SH-SY5Y (cell line): Measurements from ENCODE around the gene PAXX.

Experiments
- GATA2 ChIP-seq: IDR thresholded peaks from 2 replicates; pipeline ENCODE4 v1.6.1; 2011; ENCODE audit warnings: mild to moderate bottlenecking, low read depth, low read length
- GATA3 ChIP-seq: IDR thresholded peaks from 2 replicates; pipeline ENCODE4 v1.6.1; 2011; ENCODE audit warnings: low read depth, mild to moderate bottlenecking, low read length, moderate library complexity

Gene PAXX

GRCh38 chr9:136979769-136980587 lies 12.2 kb upstream of the PAXX start:
- TF ChIP-seq GATA2 (no peak), GATA3 (no peak)

DNA sequence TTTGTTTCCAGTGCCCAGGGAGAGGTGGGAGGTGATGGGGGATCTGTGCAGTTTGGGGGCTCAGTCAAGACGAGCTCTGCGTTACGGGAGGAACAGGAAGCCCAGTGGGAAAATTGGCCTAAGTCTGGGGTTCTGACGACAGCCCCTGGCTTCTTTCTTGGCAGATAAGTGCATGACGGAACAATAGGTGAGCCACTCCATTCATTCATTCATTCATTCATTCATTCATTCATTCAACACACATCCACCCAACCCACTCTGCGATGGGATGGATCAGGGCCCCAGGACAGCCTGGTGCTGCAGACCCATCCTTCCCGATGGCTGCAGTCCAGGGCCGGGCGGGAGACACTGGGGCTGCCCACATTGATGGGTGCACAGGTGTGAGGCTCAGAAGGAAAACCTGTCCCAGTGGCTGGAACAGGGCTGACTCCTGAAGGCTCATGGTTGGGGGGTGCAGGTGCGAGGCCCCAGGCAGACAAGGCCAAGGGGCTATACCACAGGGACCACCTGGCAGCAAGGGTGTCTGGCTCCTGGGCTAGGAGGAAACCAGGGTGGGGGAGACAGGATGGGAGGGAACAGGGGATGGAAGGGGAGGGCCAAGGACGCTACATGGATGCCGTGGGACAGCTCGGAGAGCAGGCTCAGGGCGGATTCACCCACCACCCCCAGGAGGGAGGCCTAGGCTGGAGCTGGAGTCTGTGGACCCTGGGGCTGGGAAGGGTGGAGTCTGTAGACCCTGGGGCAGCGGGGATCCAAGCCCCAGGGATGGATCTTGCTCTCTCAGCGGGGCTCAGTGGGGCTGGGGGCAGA lies 11.3 kb upstream of the PAXX start:
- no peak for TF ChIP-seq GATA3
- no peak for TF ChIP-seq GATA2

DNA sequence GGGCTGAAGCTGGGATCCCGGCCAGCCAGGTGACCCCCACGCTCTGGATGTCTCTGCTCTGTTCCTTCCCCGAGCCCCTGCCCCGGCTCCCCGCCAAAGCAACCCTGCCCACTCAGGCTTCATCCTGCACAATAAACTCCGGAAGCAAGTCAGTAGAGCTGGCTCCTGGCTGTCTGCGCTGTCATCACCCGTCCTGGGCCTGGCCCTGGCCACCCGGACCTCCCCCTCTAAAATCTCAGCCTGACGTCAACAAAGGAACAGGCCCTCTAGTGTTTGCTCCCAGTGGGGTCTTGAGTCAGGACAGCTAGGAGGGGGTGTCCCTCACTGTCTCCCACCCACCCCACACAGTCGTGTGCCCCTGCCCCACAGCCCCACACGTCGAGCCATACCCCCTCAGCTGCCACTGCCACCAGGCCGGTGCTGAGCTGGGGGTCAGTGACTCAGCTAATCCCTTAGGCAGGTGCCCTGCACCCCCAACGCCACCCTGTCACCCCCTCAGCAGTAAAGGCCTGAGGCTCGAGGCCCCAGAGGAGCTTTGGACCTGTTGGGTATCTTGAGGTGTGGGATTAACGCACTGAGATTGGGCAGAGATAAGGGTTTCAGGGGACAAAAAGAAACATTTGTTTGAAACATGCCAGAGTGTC lies 10.5 kb upstream of the PAXX start:
- TF ChIP-seq GATA3 (no peak), GATA2 (peak; percentile 75)

- no peak for TF ChIP-seq GATA3
- TF ChIP-seq GATA2: no peak
Measured at GRCh38 chr9:136982232-136983051, 9.8 kb upstream of the PAXX start, which contains the start of gene LCNL1. Gene LCNL1 (plus strand): TSS chr9:136982993. CDS start chr9:136983587, 594 bp downstream.

DNA sequence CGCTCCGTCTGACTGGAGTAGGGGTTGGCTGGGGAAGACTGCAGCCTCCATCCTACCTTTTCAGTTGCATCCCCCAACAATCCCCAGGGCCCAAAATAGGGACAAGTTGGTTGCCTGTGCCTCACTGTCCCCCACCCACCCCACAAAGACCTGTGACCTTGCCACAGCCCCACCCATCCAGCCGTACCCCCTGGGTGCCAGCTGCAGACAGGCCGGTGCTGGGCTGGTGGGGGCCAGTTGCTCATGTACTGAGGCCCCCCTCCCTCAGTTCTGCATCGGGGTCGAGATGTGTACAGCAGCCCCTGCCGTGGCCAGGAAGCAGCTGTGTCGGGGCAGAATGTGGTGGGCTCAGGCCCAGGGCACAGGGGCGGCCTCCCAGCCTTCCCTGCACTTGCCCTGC lies 9.1 kb upstream of the PAXX start:
- TF ChIP-seq GATA3 (no peak), GATA2 (no peak)

- no peak for TF ChIP-seq GATA2
- TF ChIP-seq GATA3: no peak
Measured at GRCh38 chr9:136983656-136984314, 8.4 kb upstream of the PAXX start.

GRCh38 chr9:136984464-136985026 lies 7.7 kb upstream of the PAXX start:
- TF ChIP-seq GATA2 (no peak), GATA3 (no peak)

GRCh38 chr9:136985027-136985602 lies 7.1 kb upstream of the PAXX start:
- no peak for TF ChIP-seq GATA2
- no peak for TF ChIP-seq GATA3

DNA sequence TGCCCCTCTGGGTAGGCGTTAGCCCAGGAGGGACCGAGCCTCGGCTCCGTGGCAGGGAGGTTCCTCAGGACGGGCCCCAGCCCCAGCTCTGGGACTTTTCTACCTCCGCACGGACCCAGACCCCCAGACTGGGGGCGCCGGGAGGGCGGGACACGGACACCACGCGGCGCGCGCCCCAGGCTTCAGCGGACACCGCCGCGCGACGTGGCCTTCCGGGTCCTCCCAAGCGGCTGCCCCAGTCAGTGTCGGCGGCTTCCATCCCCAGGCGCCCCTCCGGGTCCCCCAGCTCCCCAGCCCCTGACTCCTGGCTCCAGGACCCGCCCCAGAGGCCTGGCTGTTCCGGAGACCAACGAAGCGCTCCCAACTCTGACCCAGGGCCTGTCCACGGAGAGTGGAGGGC lies 6.4 kb upstream of the PAXX start:
- TF ChIP-seq GATA3 (no peak), GATA2 (no peak)

DNA sequence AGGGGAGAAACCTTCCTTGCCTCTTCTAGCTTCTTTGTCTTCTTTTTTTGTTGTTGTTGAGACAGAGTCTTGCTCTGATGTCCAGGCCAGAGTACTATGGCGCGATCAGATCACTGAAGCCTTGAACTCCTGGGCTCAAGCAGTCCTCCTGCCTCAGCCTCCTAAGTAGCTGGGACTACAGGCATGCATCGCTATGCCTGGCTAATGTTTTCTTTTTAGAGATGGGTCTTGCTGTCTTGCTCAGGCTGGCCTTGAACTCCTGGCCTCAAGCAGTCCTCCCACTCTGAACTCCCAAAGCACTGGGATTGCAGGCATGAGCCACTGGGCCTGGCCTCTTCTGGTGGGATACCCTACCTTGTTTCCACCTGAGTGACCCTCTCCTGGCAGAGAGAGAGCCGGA lies 3.4 kb upstream of the PAXX start:
- no peak for TF ChIP-seq GATA3
- no peak for TF ChIP-seq GATA2

- TF ChIP-seq GATA3 (no peak), GATA2 (no peak)
Measured at GRCh38 chr9:136990242-136990911, 1.8 kb upstream of the PAXX start.

- TF ChIP-seq GATA2 (no peak), GATA3 (no peak)
Measured at GRCh38 chr9:136992819-136993369, 672 bp downstream of the PAXX start.
